Tibial nerve (tissue), 4 donors: ENCODE results near the gene LIMS3.
"Not testable (repeated sequence)": the region's sequence is repeated elsewhere in the genome, so short reads cannot be mapped to it uniquely, and the experiment has no call there.

Source experiments
- CTCF ChIP-seq, 5 experiments: fragments of 200-600 bp in 3 of 5; fragments of 450-650 bp in 2 of 5; sonication (generic) in 3 of 5; IDR thresholded peaks; one replicate each; pipeline ENCODE4 v1.5.1; 2016 to 2019; ENCODE audit warnings: antibody characterized with exemption in 5 of 5, mild to moderate bottlenecking in 3 of 5, moderate library complexity in 2 of 5
- EP300 ChIP-seq, 2 donors: sonication (generic); formaldehyde crosslinking; IDR thresholded peaks; one replicate each; pipeline ENCODE4 v1.6.1; 2017; ENCODE audit warnings: antibody characterized with exemption in 2 of 2, mild to moderate bottlenecking in 1 of 2
- POLR2A ChIP-seq, 2 donors: fragments of 450-650 bp; IDR thresholded peaks; one replicate each; pipeline ENCODE4 v1.6.1; 2017; ENCODE audit warnings: antibody characterized with exemption in 2 of 2, mild to moderate bottlenecking in 2 of 2, moderate library complexity in 2 of 2

DNA sequence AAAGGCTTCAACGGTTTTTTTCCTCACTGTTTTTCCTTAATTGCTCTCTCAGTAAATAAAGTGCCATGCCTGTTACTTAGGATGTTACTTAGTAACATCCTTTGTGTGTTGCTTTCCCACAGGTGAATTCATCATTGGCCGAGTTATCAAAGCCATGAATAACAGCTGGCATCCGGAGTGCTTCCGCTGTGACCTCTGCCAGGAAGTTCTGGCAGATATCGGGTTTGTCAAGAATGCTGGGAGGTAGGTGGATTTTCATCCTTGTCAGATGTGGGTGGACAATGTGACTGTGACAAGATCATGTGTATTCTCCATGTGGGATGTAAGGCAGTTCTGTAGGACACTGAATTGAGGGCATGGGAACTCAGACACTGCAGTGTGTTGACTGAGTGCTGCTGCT is 17.3 kb downstream of the LIMS3 start:
- TF ChIP-seq CTCF, POLR2A, EP300 (IDR thresholded peaks at IDR 0.05): not testable (repeated sequence)
